Panc1 (cell line): ENCODE data around the gene BMF. TPM values are rescaled to one million over a fixed set of nuclear protein-coding genes. Genes with fewer than 3 reads are reported as not detected.
A peak's percentile ranks its signal among the peaks of the same experiment; 100 is the strongest.

Experiments used
- ATAC-seq: fragments of 200-7000 bp; cut with Tn5 transposase; 2 replicates; pipeline ENCODE4 v1.9.1; 2020; ENCODE audit warnings: mild to moderate bottlenecking, moderate library complexity
- BruUV-seq: library from RNA; stranded (reverse); fragments of 400-500 nt; replicated peaks from 2 replicates; lab custom pipeline; 2021; lab: Mats Ljungman, UMichigan
- CTCF ChIA-PET: fragments of 300-600 bp; sonication (Branson Sonifier 250); formaldehyde crosslinking; loops from one replicate; lab custom pipeline; 2022; ENCODE audit warnings: antibody characterized with exemption; lab: Charles Lee
- POLR2A ChIA-PET: fragments of 300-600 bp; sonication (Branson Sonifier 250); formaldehyde crosslinking; loops from one replicate; lab custom pipeline; 2022; ENCODE audit warnings: antibody characterized with exemption; lab: Charles Lee
- DNase-seq: peaks from one replicate; pipeline ENCODE4 v3.0.0-alpha.2; 2010; ENCODE audit warnings: low read depth, low spot score
- H3K27ac ChIP-seq: 2 replicates; pipeline ENCODE4 v1.5.1; 2011; ENCODE audit warnings: mild to moderate bottlenecking, low read length, inconsistent platforms
- H3K27me3 ChIP-seq: fragments of 200-500 bp; sonication (Bioruptor generic); 2 replicates; pipeline ENCODE4 v1.6.0; 2014; ENCODE audit warnings: low read length, inconsistent platforms; ENCODE audit not compliant: control insufficient read depth, insufficient read depth
- H3K36me3 ChIP-seq: fragments of 200-500 bp; sonication (Bioruptor generic); 2 replicates; pipeline ENCODE4 v1.5.1; 2014; ENCODE audit warnings: inconsistent platforms, mild to moderate bottlenecking, low read length, moderate library complexity; ENCODE audit not compliant: control insufficient read depth, insufficient read depth
- H3K4me1 ChIP-seq: 2 replicates; pipeline ENCODE4 v1.5.1; 2011; ENCODE audit warnings: inconsistent platforms, mild to moderate bottlenecking, low read length, moderate library complexity; ENCODE audit not compliant: control insufficient read depth, insufficient read depth
- H3K4me3 ChIP-seq, 2 experiments: 2 replicates each; pipeline ENCODE4 v1.5.1; 2011 to 2012; ENCODE audit warnings: low read depth in 2 of 2, low read length in 2 of 2, mild to moderate bottlenecking in 2 of 2, inconsistent platforms in 1 of 2, moderate library complexity in 1 of 2
- H3K9me3 ChIP-seq: fragments of 200-500 bp; sonication (Bioruptor generic); 2 replicates; pipeline ENCODE4 v1.5.1; 2014; ENCODE audit warnings: low read depth, mild to moderate bottlenecking, inconsistent platforms, low read length, moderate library complexity; ENCODE audit not compliant: control insufficient read depth, insufficient read depth
- CTCF ChIP-seq: fragments of 450-650 bp; IDR thresholded peaks from 2 replicates; pipeline ENCODE4 v1.5.1; 2017; ENCODE audit warnings: mild to moderate bottlenecking
- POLR2AphosphoS5 ChIP-seq: IDR thresholded peaks from 2 replicates; pipeline ENCODE4 v1.6.1; 2012; ENCODE audit warnings: mild to moderate bottlenecking, low read depth, low read length, moderate library complexity
- SIN3A ChIP-seq: IDR thresholded peaks from 2 replicates; pipeline ENCODE4 v1.6.1; 2012; ENCODE audit warnings: low read depth, mild to moderate bottlenecking, low read length, moderate library complexity, borderline replicate concordance; ENCODE audit not compliant: insufficient read depth
- TCF7L2 ChIP-seq: IDR thresholded peaks from 2 replicates; pipeline ENCODE4 v1.6.1; 2011; ENCODE audit warnings: mild to moderate bottlenecking, low read depth, low read length, inconsistent platforms
- in situ Hi-C: cut with HindIII; loops from 2 replicates; pipeline ENCODE4 v1.10.0; 2016; ENCODE audit warnings: low sequenced_read_pairs, low pct_unique_long_range_greater_than_20kb
- intact Hi-C: fragments of 100-400 bp; cut with micrococcal nuclease; formaldehyde crosslinking; loops from one replicate; pipeline ENCODE4 v1.10.0; 2022; ENCODE audit not compliant: unreplicated experiment
- total RNA-seq: library from RNA; stranded (reverse); gene quantifications from one replicate; pipeline ENCODE4 v1.2.1, GENCODE V29; 2021; ENCODE audit not compliant: unreplicated experiment
- TF ChIP-seq, protein P1 (sequence below), 2 experiments: IDR thresholded peaks; 2 replicates each; pipeline ENCODE4 v1.6.1; 2011 to 2012; ENCODE audit warnings: low read depth in 2 of 2, control low read depth in 1 of 2, low read length in 1 of 2, mild to moderate bottlenecking in 1 of 2, moderate library complexity in 1 of 2; ENCODE audit not compliant: insufficient read depth in 1 of 2

BMF gene
- total RNA-seq, 1 experiment from 2014 or later, result 7.8 TPM

GRCh38 chr15:40038275-40038637 lies 70.4 kb downstream of the BMF start:
- no peak for ATAC-seq
- ChIA-PET CTCF (no interaction called here), POLR2A (no interaction called here)
- Histone ChIP-seq H3K27ac (peak overlapping the region; percentile 99), H3K36me3 (peaks cover 25% of the 10 kb centered on the region), H3K9me3 (no peaks in the 10 kb centered on the region), H3K27me3 (no peaks in the 10 kb centered on the region), H3K4me1 (peaks cover 6% of the 10 kb centered on the region; the same call in 1 of the 2 replicates), H3K4me3 (peak overlapping the region; percentile 76 to 96)
- intact Hi-C loops (loop anchor here (10.0 kb wide), 1 partner anchor 253 kb away; the partner anchor contains the start of gene FSIP1), in situ Hi-C loops (no loop called here)
- TF ChIP-seq CTCF (no peak), TCF7L2 (no peak), POLR2AphosphoS5 (no peak), SIN3A (no peak)
- TF ChIP-seq, protein P1, sequence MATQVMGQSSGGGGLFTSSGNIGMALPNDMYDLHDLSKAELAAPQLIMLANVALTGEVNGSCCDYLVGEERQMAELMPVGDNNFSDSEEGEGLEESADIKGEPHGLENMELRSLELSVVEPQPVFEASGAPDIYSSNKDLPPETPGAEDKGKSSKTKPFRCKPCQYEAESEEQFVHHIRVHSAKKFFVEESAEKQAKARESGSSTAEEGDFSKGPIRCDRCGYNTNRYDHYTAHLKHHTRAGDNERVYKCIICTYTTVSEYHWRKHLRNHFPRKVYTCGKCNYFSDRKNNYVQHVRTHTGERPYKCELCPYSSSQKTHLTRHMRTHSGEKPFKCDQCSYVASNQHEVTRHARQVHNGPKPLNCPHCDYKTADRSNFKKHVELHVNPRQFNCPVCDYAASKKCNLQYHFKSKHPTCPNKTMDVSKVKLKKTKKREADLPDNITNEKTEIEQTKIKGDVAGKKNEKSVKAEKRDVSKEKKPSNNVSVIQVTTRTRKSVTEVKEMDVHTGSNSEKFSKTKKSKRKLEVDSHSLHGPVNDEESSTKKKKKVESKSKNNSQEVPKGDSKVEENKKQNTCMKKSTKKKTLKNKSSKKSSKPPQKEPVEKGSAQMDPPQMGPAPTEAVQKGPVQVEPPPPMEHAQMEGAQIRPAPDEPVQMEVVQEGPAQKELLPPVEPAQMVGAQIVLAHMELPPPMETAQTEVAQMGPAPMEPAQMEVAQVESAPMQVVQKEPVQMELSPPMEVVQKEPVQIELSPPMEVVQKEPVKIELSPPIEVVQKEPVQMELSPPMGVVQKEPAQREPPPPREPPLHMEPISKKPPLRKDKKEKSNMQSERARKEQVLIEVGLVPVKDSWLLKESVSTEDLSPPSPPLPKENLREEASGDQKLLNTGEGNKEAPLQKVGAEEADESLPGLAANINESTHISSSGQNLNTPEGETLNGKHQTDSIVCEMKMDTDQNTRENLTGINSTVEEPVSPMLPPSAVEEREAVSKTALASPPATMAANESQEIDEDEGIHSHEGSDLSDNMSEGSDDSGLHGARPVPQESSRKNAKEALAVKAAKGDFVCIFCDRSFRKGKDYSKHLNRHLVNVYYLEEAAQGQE (IDR thresholded peaks at IDR 0.05; ENCODE audit: insufficient read depth in 1 of 2, low read depth in 2 of 2, low read length in 1 of 2), result no peak
- BruUV-seq, result no TSS peak
- no peak for DNase-seq

Other genes with a start within 250 kb of the BMF start
- gene GPR176, start 188.6 kb downstream of the BMF start, total RNA-seq, result 12.7 TPM
- gene EIF2AK4, start 174.8 kb downstream of the BMF start, total RNA-seq, result 33.5 TPM
- 166 TPM for gene SRP14, start 69.7 kb downstream of the BMF start, total RNA-seq
- gene BUB1B, start 52.2 kb upstream of the BMF start, total RNA-seq, result 67.8 TPM
- gene PAK6, start 130.2 kb upstream of the BMF start, total RNA-seq, result 6.3 TPM
- 0.72 TPM for gene ANKRD63, start 174.2 kb upstream of the BMF start, total RNA-seq
- 1.7 TPM for gene PLCB2, start 199.1 kb upstream of the BMF start, total RNA-seq
- 10.4 TPM for gene INAFM2, start 214.8 kb upstream of the BMF start, total RNA-seq
- gene CCDC9B, start 232.1 kb upstream of the BMF start, total RNA-seq, result 55.9 TPM
- not detected for gene PHGR1, start 242.2 kb upstream of the BMF start, total RNA-seq
- 10.0 TPM for gene DISP2, start 249.3 kb upstream of the BMF start, total RNA-seq